Kasumi-1 (cell line): ENCODE data around the gene NFIA.

ENCODE experiments used
- DNase-seq, 2 experiments: peaks; one replicate each; lab custom pipeline; 2025; lab: John Stamatoyannopoulos, UW

NFIA gene

GRCh38 chr1:61370913-61371279, 288.5 kb downstream of the NFIA start:
- no peak for DNase-seq

GRCh38 chr1:61372944-61373343, 290.6 kb downstream of the NFIA start:
- no peak for DNase-seq

- DNase-seq, result no peak
Measured at GRCh38 chr1:61374156-61374555, 291.8 kb downstream of the NFIA start.

- no peak for DNase-seq
Measured at GRCh38 chr1:61375082-61375880, 292.9 kb downstream of the NFIA start.

- no peak for DNase-seq
Measured at GRCh38 chr1:61376151-61376550, 293.8 kb downstream of the NFIA start.

GRCh38 chr1:61377242-61377958, 295.0 kb downstream of the NFIA start:
- DNase-seq, result no peak

GRCh38 chr1:61378494-61379180, 296.3 kb downstream of the NFIA start:
- DNase-seq, result no peak

- DNase-seq, result no peak
Measured at GRCh38 chr1:61379693-61380092, 297.3 kb downstream of the NFIA start.

GRCh38 chr1:61380561-61380960, 298.2 kb downstream of the NFIA start:
- DNase-seq, result no peak

- no peak for DNase-seq
Measured at GRCh38 chr1:61386323-61386722, 304.0 kb downstream of the NFIA start.

- no peak for DNase-seq
Measured at GRCh38 chr1:61386770-61387169, 304.4 kb downstream of the NFIA start.

GRCh38 chr1:61387829-61388228, 305.5 kb downstream of the NFIA start:
- no peak for DNase-seq

GRCh38 chr1:61388566-61388965, 306.2 kb downstream of the NFIA start:
- no peak for DNase-seq

GRCh38 chr1:61389194-61389925, 307.0 kb downstream of the NFIA start:
- no peak for DNase-seq

GRCh38 chr1:61389926-61390845, 307.8 kb downstream of the NFIA start:
- DNase-seq, result no peak

GRCh38 chr1:61391730-61392129, 309.4 kb downstream of the NFIA start:
- DNase-seq, result no peak

- DNase-seq, result no peak
Measured at GRCh38 chr1:61392409-61393242, 310.3 kb downstream of the NFIA start.

- no peak for DNase-seq
Measured at GRCh38 chr1:61393575-61393974, 311.2 kb downstream of the NFIA start.

- DNase-seq, result no peak
Measured at GRCh38 chr1:61395146-61395800, 312.9 kb downstream of the NFIA start.

- no peak for DNase-seq
Measured at GRCh38 chr1:61397495-61397894, 315.1 kb downstream of the NFIA start.
